GM19023 (cell line): ENCODE data around the gene CELF1.

Experiments
- ATAC-seq: cut with Tn5 transposase; IDR thresholded peaks from one replicate; pipeline ENCODE4 v1.9.1; 2021; ENCODE audit warnings: mild to moderate bottlenecking, moderate library complexity; ENCODE audit not compliant: unreplicated experiment

Gene CELF1

GRCh38 chr11:47552566-47553405 is at the start of gene CELF1:
TSS of gene CELF1 (minus strand) at chr11:47553132. CDS start at chr11:47499523, 53,609 bp downstream.
- ATAC-seq: peak; percentile 90

GRCh38 chr11:47599902-47600301 is 47.0 kb upstream of the CELF1 start:
- no peak for ATAC-seq

GRCh38 chr11:47595967-47596366 is 43.0 kb upstream of the CELF1 start:
- ATAC-seq: no peak

- no peak for ATAC-seq
Measured at GRCh38 chr11:47595029-47595428, 42.1 kb upstream of the CELF1 start.

- no peak for ATAC-seq
Measured at GRCh38 chr11:47593934-47594855, 41.3 kb upstream of the CELF1 start, which contains the start of gene C1QTNF4. TSS of gene C1QTNF4 (minus strand) at chr11:47594411. CDS start at chr11:47590810, 3,601 bp downstream.

GRCh38 chr11:47593492-47593933 is 40.6 kb upstream of the CELF1 start:
- no peak for ATAC-seq

- ATAC-seq: no peak
Measured at GRCh38 chr11:47592970-47593369, 40.0 kb upstream of the CELF1 start.

- ATAC-seq: no peak
Measured at GRCh38 chr11:47592251-47592650, 39.3 kb upstream of the CELF1 start.

- ATAC-seq: no peak
Measured at GRCh38 chr11:47591764-47592163, 38.8 kb upstream of the CELF1 start.

GRCh38 chr11:47589977-47590861 is 37.3 kb upstream of the CELF1 start:
- no peak for ATAC-seq

- no peak for ATAC-seq
Measured at GRCh38 chr11:47589584-47589976, 36.6 kb upstream of the CELF1 start.

- ATAC-seq: no peak
Measured at GRCh38 chr11:47589118-47589517, 36.2 kb upstream of the CELF1 start.

- ATAC-seq: no peak
Measured at GRCh38 chr11:47587723-47588326, 34.9 kb upstream of the CELF1 start.

GRCh38 chr11:47587039-47587716 is 34.2 kb upstream of the CELF1 start:
- ATAC-seq: no peak

- no peak for ATAC-seq
Measured at GRCh38 chr11:47586098-47586855, 33.3 kb upstream of the CELF1 start, which contains the start of gene FAM180B. TSS of gene FAM180B (plus strand) at chr11:47586678. CDS start at chr11:47586769, 91 bp downstream.

GRCh38 chr11:47583844-47584243 is 30.9 kb upstream of the CELF1 start:
- ATAC-seq: no peak

GRCh38 chr11:47578524-47579494 is 25.9 kb upstream of the CELF1 start, which contains the start of the genes KBTBD4 and NDUFS3:
TSS of gene KBTBD4 (minus strand) at chr11:47578970. CDS start at chr11:47578951, 19 bp downstream.
TSS of gene NDUFS3 (plus strand) at chr11:47579074. CDS start at chr11:47579092, 18 bp downstream.
- peak; percentile 89 for ATAC-seq
